SK-N-SH (cell line): ENCODE results near the gene INO80. TPM values are rescaled to one million over a fixed set of nuclear protein-coding genes. Genes with fewer than 3 reads are reported as not detected.
"Not testable (repeated sequence)": the region's sequence is repeated elsewhere in the genome, so short reads cannot be mapped to it uniquely, and the experiment has no call there.

Experiments
- CTCF ChIA-PET: fragments of 300-600, 350-600 bp; formaldehyde crosslinking; extraction: SDS; loops from one replicate; lab custom pipeline; 2021; lab: Yijun Ruan, JAX
- POLR2A ChIA-PET: fragments of 350-600 bp; sonication (Branson Sonifier 250); formaldehyde crosslinking; extraction: SDS; loops from one replicate; lab custom pipeline; 2020; ENCODE audit warnings: antibody characterized with exemption, inconsistent platforms; lab: Yijun Ruan, JAX
- DNase-seq: peaks from one replicate; pipeline ENCODE4 v3.0.0; 2012
- H2AFZ ChIP-seq: fragments of 200-600 bp; sonication (generic); 2 replicates; pipeline ENCODE4 v1.8.1; 2016; ENCODE audit warnings: antibody characterized with exemption, mild to moderate bottlenecking, low read depth
- H3F3A ChIP-seq: fragments of 200-600 bp; sonication (generic); replicated peaks from 2 replicates; pipeline ENCODE3; 2016; ENCODE audit warnings: antibody characterized with exemption, mild to moderate bottlenecking; ENCODE audit not compliant: insufficient read depth
- H3K27ac ChIP-seq, 2 experiments: fragments of 200-500 bp in 1 of 2; fragments of 200-600 bp in 1 of 2; sonication (Bioruptor generic) in 1 of 2; sonication (generic), shearing (Covaris generic) in 1 of 2; 2 replicates each; pipeline versions ENCODE4 v1.5.1 to v1.6.1; 2014 to 2016; ENCODE audit warnings: low read depth in 2 of 2, inconsistent platforms in 1 of 2, low read length in 1 of 2, mild to moderate bottlenecking in 1 of 2, mixed read lengths in 1 of 2
- H3K27me3 ChIP-seq: fragments of 200-600 bp; sonication (generic), shearing (Covaris generic); 2 replicates; pipeline ENCODE4 v1.6.1; 2016; ENCODE audit warnings: mixed run types; ENCODE audit not compliant: insufficient read depth
- H3K36me3 ChIP-seq, 2 experiments: fragments of 200-500 bp in 1 of 2; fragments of 200-600 bp in 1 of 2; sonication (Bioruptor generic) in 1 of 2; sonication (generic) in 1 of 2; replicated peaks in 1 of 2; 2 replicates each; pipeline versions ENCODE3 to v1.5.1; 2014 to 2016; ENCODE audit warnings: low read length in 1 of 2, mild to moderate bottlenecking in 1 of 2; ENCODE audit not compliant: insufficient read depth in 2 of 2, control insufficient read depth in 1 of 2
- H3K4me1 ChIP-seq, 2 experiments: fragments of 200-500 bp in 1 of 2; fragments of 200-600 bp in 1 of 2; sonication (Bioruptor generic) in 1 of 2; sonication (generic), shearing (Covaris generic) in 1 of 2; 2 replicates each; pipeline versions ENCODE4 v1.5.1 to v1.6.1; 2014 to 2016; ENCODE audit warnings: low read depth in 1 of 2, low read length in 1 of 2, mixed run types in 1 of 2; ENCODE audit not compliant: insufficient read depth in 2 of 2, control insufficient read depth in 1 of 2
- H3K4me2 ChIP-seq: fragments of 200-600 bp; sonication (generic), shearing (Covaris generic); 2 replicates; pipeline ENCODE4 v1.6.1; 2017; ENCODE audit warnings: mixed run types
- H3K4me3 ChIP-seq, 2 experiments: fragments of 200-500 bp in 1 of 2; fragments of 200-600 bp in 1 of 2; sonication (Bioruptor generic) in 1 of 2; sonication (generic), shearing (Covaris generic) in 1 of 2; 2 replicates each; pipeline versions ENCODE4 v1.5.1 to v1.8.1; 2014 to 2016; ENCODE audit warnings: low read depth in 2 of 2, inconsistent platforms in 1 of 2, low read length in 1 of 2, mild to moderate bottlenecking in 1 of 2, mixed read lengths in 1 of 2, moderate library complexity in 1 of 2
- H3K79me2 ChIP-seq: fragments of 200-600 bp; sonication (generic); 2 replicates; pipeline ENCODE4 v1.8.1; 2017; ENCODE audit warnings: mild to moderate bottlenecking; ENCODE audit not compliant: insufficient read depth
- H3K9ac ChIP-seq: fragments of 200-600 bp; sonication (generic); 2 replicates; pipeline ENCODE4 v1.6.1; 2017; ENCODE audit warnings: mixed run types
- H3K9me2 ChIP-seq: fragments of 200-600 bp; sonication (generic); 2 replicates; pipeline ENCODE4 v1.6.1; 2017; ENCODE audit warnings: mixed run types
- H3K9me3 ChIP-seq: fragments of 200-600 bp; sonication (generic); 2 replicates; pipeline ENCODE4 v1.6.1; 2017; ENCODE audit warnings: mixed run types, mild to moderate bottlenecking, moderate library complexity
- H4K20me1 ChIP-seq: fragments of 200-600 bp; sonication (generic); 2 replicates; pipeline ENCODE4 v1.6.1; 2017; ENCODE audit warnings: mild to moderate bottlenecking, mixed run types; ENCODE audit not compliant: insufficient read depth
- ELF1 ChIP-seq: IDR thresholded peaks from 2 replicates; pipeline ENCODE4 v1.4.0; 2012
- EP300 ChIP-seq, 2 experiments: IDR thresholded peaks; 2 replicates each; pipeline versions ENCODE4 v1.4.0 to v1.6.1; 2012; ENCODE audit warnings: borderline replicate concordance in 1 of 2, low read depth in 1 of 2, low read length in 1 of 2
- EZH2phosphoT487 ChIP-seq: fragments of 200-600 bp; sonication (generic); IDR thresholded peaks from 2 replicates; pipeline ENCODE4 v1.6.1; 2017; ENCODE audit warnings: low read depth, mixed run types, mild to moderate bottlenecking, antibody characterized with exemption, moderate library complexity, borderline replicate concordance
- FOXM1 ChIP-seq: IDR thresholded peaks from 2 replicates; pipeline ENCODE4 v1.4.0; 2012; ENCODE audit warnings: low read depth, mild to moderate bottlenecking
- JUND ChIP-seq: IDR thresholded peaks from 2 replicates; pipeline ENCODE4 v1.4.0; 2012
- MEF2A ChIP-seq: IDR thresholded peaks from 2 replicates; pipeline ENCODE4 v1.4.0; 2012; ENCODE audit warnings: low read depth, borderline replicate concordance
- RCOR1 ChIP-seq: fragments of 150-350 bp; IDR thresholded peaks from 2 replicates; pipeline ENCODE4 v1.6.1; 2017; ENCODE audit warnings: antibody characterized with exemption, low read length
- RFX5 ChIP-seq: IDR thresholded peaks from 2 replicates; pipeline ENCODE4 v1.6.1; 2012; ENCODE audit warnings: mild to moderate bottlenecking, improper control_type of control experiment, low read length
- RXRA ChIP-seq: IDR thresholded peaks from 2 replicates; pipeline ENCODE4 v1.4.0; 2012; ENCODE audit warnings: low read depth, mild to moderate bottlenecking, borderline replicate concordance
- WGBS: methylation state at CpG from one replicate; pipeline ENCODE4 v1.1.6; 2017; ENCODE audit warnings: low lambda C conversion rate; 5-methylcytosine and 5-hydroxymethylcytosine counted together
- polyA plus RNA-seq, 3 experiments: library from polyadenylated mRNA; depleted of rRNA; stranded (reverse); fragments of >200 nt; gene quantifications; 2 replicates each; pipeline ENCODE4 v1.2.3, GENCODE V29; 2012
- TF ChIP-seq, protein P1 (sequence below): fragments of 150-350 bp; IDR thresholded peaks from 2 replicates; pipeline ENCODE4 v1.6.1; 2016; ENCODE audit warnings: mild to moderate bottlenecking, low read depth, low read length
- TF ChIP-seq, protein P2 (sequence below): IDR thresholded peaks from 2 replicates; pipeline ENCODE4 v1.4.0; 2012; ENCODE audit warnings: low read depth, borderline replicate concordance

The INO80 gene
- polyA plus RNA-seq, 1 of the 3 experiments (the other 2 are of a cell fraction): 4.6 TPM

DNA sequence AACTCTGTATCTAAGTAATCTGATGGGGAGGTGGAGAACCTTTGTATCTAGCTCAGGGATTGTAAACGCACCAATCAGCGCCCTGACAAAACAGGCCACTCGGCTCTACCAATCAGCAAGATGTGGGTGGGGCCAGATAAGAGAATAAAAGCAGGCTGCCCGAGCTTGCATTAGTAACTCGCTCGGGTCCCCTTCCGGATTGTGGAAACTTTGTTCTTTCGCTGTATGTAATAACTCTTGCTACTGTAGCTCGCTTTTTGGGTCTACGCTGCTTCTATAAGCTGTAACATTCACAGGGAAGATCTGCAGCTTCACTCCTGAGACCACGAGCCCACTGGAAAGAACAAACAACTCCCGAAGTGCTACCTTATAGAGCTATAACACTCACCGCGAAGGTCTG is 153.8 kb downstream of the INO80 start:
- H3K4me3 ChIP-seq, POLR2A ChIA-PET, H4K20me1 ChIP-seq, H3K9me3 ChIP-seq, H3K4me2 ChIP-seq, H2AFZ ChIP-seq, H3K9ac ChIP-seq, H3K36me3 ChIP-seq, H3K79me2 ChIP-seq, H3K9me2 ChIP-seq, H3K27ac ChIP-seq, H3K27me3 ChIP-seq, H3F3A ChIP-seq, DNase-seq: not testable (repeated sequence)
- CTCF ChIA-PET: interaction anchor here (0.8 to 3.4 kb wide), 3 partner anchors 20 to 60 kb away, joined by 3 to 12 read pairs (median 3); no protein-coding TSS in a partner anchor
- WGBS: 93% methylated on average over 14 of the region's 14 CpGs
- peaks cover 0 to 27% of the 10 kb centered on the region in 2 experiments; a peak in 2 of 4 replicates for H3K4me1 ChIP-seq

DNA sequence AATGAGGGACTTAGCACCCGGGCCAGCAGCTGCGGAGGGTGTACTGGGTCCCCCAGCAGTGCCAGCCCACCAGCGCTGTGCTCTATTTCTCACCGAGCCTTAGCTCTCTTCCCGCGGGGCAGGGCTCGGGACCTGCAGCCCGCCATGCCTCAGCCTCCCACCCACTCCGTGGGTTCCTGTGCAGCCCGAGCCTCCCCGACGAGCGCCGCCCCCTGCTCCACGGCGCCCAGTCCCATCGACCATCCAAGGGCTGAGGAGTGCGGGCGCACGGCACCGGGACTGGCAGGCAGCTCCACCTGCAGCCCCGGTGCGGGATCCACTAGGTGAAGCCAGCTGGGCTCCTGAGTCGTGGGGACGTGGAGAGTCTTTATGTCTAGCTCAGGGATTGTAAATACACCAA is 154.3 kb downstream of the INO80 start:
- DNase-seq, H3K9me3 ChIP-seq, H3K36me3 ChIP-seq, H3K79me2 ChIP-seq, H3K9ac ChIP-seq, H3F3A ChIP-seq, H3K4me2 ChIP-seq, H3K4me3 ChIP-seq, H3K9me2 ChIP-seq, H4K20me1 ChIP-seq, H3K27ac ChIP-seq, POLR2A ChIA-PET, H2AFZ ChIP-seq, H3K27me3 ChIP-seq: not testable (repeated sequence)
- CTCF ChIA-PET: interaction anchor here (1.4 to 3.4 kb wide), 2 partner anchors 20 to 31 kb away, joined by 3 to 12 read pairs; no protein-coding TSS in a partner anchor
- peaks cover under 1 to 30% of the 10 kb centered on the region in 2 experiments; a peak in 2 of 4 replicates for H3K4me1 ChIP-seq
- WGBS: no CpG with 5 or more reads among the region's 25 CpGs

DNA sequence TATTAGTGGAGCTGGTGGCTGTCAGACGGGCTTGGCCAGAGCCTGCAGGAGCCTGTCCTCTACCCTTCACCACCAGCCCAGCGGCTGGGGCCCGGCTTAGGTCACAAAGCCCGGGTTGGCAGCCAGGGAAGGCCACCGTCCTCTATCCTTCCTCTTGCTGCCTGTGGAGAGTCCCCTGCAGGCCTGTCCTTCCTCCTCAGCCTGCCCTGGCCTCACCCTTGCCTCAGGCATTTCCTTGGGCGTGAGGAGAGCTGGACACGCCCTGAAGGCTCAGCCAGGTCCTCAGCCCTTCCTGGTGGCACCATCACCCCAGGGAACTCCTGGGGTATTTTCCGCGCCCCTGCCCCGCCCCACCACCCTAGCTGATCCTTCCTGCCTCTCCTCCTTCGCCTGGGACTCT is 155.2 kb downstream of the INO80 start:
- H3K9ac ChIP-seq: no peak overlapping the region
- DNase-seq: no peak
- CTCF ChIA-PET: interaction anchor here (2.8 to 3.4 kb wide), 2 partner anchors 19 to 57 kb away, joined by 12 read pairs; no protein-coding TSS in a partner anchor
- peaks cover 9 to 30% of the 10 kb centered on the region in 2 experiments; a peak in 3 of 4 replicates for H3K4me1 ChIP-seq
- no peak for TF ChIP-seq EP300 (IDR thresholded peaks at IDR 0.05; ENCODE audit: borderline replicate concordance in 1 of 2, low read depth in 1 of 2, low read length in 1 of 2)
- TF ChIP-seq RFX5: no peak
- no peak for TF ChIP-seq EZH2phosphoT487
- TF ChIP-seq, protein P1, sequence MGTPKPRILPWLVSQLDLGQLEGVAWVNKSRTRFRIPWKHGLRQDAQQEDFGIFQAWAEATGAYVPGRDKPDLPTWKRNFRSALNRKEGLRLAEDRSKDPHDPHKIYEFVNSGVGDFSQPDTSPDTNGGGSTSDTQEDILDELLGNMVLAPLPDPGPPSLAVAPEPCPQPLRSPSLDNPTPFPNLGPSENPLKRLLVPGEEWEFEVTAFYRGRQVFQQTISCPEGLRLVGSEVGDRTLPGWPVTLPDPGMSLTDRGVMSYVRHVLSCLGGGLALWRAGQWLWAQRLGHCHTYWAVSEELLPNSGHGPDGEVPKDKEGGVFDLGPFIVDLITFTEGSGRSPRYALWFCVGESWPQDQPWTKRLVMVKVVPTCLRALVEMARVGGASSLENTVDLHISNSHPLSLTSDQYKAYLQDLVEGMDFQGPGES: no peak
- TF ChIP-seq ELF1: no peak
- TF ChIP-seq, protein P2, sequence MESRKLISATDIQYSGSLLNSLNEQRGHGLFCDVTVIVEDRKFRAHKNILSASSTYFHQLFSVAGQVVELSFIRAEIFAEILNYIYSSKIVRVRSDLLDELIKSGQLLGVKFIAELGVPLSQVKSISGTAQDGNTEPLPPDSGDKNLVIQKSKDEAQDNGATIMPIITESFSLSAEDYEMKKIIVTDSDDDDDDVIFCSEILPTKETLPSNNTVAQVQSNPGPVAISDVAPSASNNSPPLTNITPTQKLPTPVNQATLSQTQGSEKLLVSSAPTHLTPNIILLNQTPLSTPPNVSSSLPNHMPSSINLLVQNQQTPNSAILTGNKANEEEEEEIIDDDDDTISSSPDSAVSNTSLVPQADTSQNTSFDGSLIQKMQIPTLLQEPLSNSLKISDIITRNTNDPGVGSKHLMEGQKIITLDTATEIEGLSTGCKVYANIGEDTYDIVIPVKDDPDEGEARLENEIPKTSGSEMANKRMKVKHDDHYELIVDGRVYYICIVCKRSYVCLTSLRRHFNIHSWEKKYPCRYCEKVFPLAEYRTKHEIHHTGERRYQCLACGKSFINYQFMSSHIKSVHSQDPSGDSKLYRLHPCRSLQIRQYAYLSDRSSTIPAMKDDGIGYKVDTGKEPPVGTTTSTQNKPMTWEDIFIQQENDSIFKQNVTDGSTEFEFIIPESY: no peak
- TF ChIP-seq JUND: no peak
- no peak for TF ChIP-seq RCOR1
- TF ChIP-seq FOXM1: no peak
- no peak for TF ChIP-seq MEF2A
- TF ChIP-seq RXRA: no peak
- H3K27ac ChIP-seq: no peak overlapping the region
- WGBS: 91% methylated on average over 8 of the region's 11 CpGs
- POLR2A ChIA-PET: interaction anchor here (0.5 kb wide), 1 partner anchor 519 kb away, joined by 3 read pairs; no protein-coding TSS in a partner anchor
- no peaks in the 10 kb centered on the region for H3K79me2 ChIP-seq
- H3K4me3 ChIP-seq: no peak overlapping the region
- H3F3A ChIP-seq: no peaks in the 10 kb centered on the region
- peaks cover 16% of the 10 kb centered on the region for H4K20me1 ChIP-seq
- H3K36me3 ChIP-seq: no peaks in the 10 kb centered on the region
- no peak overlapping the region for H3K4me2 ChIP-seq
- H3K27me3 ChIP-seq: no peaks in the 10 kb centered on the region
- H2AFZ ChIP-seq: no peak overlapping the region
- H3K9me2 ChIP-seq: no peaks in the 10 kb centered on the region
- H3K9me3 ChIP-seq: no peaks in the 10 kb centered on the region
